ENCODE results near the gene RNU1-3.
"Not testable (repeated sequence)": the region's sequence is repeated elsewhere in the genome, so short reads cannot be mapped to it uniquely, and the experiment has no call there.

GRCh38 chr1:16637941-16638778 is 28.6 kb downstream of the RNU1-3 start:
- not testable (repeated sequence) for TF ChIP-seq POLR2AphosphoS5, EP300 (IDR thresholded peaks at IDR 0.05)
- TF ChIP-seq, protein P1, sequence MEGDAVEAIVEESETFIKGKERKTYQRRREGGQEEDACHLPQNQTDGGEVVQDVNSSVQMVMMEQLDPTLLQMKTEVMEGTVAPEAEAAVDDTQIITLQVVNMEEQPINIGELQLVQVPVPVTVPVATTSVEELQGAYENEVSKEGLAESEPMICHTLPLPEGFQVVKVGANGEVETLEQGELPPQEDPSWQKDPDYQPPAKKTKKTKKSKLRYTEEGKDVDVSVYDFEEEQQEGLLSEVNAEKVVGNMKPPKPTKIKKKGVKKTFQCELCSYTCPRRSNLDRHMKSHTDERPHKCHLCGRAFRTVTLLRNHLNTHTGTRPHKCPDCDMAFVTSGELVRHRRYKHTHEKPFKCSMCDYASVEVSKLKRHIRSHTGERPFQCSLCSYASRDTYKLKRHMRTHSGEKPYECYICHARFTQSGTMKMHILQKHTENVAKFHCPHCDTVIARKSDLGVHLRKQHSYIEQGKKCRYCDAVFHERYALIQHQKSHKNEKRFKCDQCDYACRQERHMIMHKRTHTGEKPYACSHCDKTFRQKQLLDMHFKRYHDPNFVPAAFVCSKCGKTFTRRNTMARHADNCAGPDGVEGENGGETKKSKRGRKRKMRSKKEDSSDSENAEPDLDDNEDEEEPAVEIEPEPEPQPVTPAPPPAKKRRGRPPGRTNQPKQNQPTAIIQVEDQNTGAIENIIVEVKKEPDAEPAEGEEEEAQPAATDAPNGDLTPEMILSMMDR (IDR thresholded peaks at IDR 0.05) = not testable (repeated sequence)

Data from gastroesophageal sphincter (tissue), 3 donors.